MM.1S (cell line): Measurements from ENCODE around the gene NXN.

Experiments
- DNase-seq: peaks from one replicate; pipeline ENCODE4 v3.0.0-alpha.2; 2015
- H2AFZ ChIP-seq: fragments of 300-600 bp; sonication (generic); 2 replicates; pipeline ENCODE4 v1.6.0; 2016; ENCODE audit warnings: antibody characterized with exemption, low read length
- H3F3A ChIP-seq: fragments of 300-600 bp; sonication (generic); 2 replicates; pipeline ENCODE4 v1.6.1; 2016; ENCODE audit warnings: mild to moderate bottlenecking, antibody characterized with exemption, low read length, moderate library complexity, mixed read lengths; ENCODE audit not compliant: insufficient read depth
- H3K27ac ChIP-seq: fragments of 300-600 bp; sonication (generic); 2 replicates; pipeline ENCODE4 v1.5.1; 2016; ENCODE audit warnings: mild to moderate bottlenecking, low read length
- H3K27me3 ChIP-seq: fragments of 300-600 bp; sonication (generic); replicated peaks from 2 replicates; pipeline ENCODE4 v1.6.0; 2016; ENCODE audit warnings: low read length; ENCODE audit not compliant: insufficient read depth
- H3K36me3 ChIP-seq: fragments of 300-600 bp; sonication (generic); replicated peaks from 2 replicates; pipeline ENCODE4 v1.6.1; 2016; ENCODE audit warnings: mild to moderate bottlenecking, low read length, mixed read lengths; ENCODE audit not compliant: insufficient read depth
- H3K4me1 ChIP-seq: fragments of 300-600 bp; sonication (generic); 2 replicates; pipeline ENCODE4 v1.6.1; 2016; ENCODE audit warnings: low read length, mixed read lengths
- H3K4me2 ChIP-seq: fragments of 300-600 bp; sonication (generic); 2 replicates; pipeline ENCODE4 v1.6.0; 2016; ENCODE audit warnings: low read depth, low read length
- H3K4me3 ChIP-seq: fragments of 300-600 bp; sonication (generic); 2 replicates; pipeline ENCODE4 v1.5.1; 2016; ENCODE audit warnings: low read length, mixed read lengths
- H3K79me2 ChIP-seq: fragments of 300-600 bp; sonication (generic); 2 replicates; pipeline ENCODE4 v1.6.1; 2016; ENCODE audit warnings: mixed run types, low read length, mixed read lengths
- H3K9ac ChIP-seq: fragments of 300-600 bp; sonication (generic); 2 replicates; pipeline ENCODE4 v1.6.1; 2016; ENCODE audit warnings: low read length, mixed read lengths
- H3K9me2 ChIP-seq: fragments of 300-600 bp; sonication (generic); replicated peaks from 2 replicates; pipeline ENCODE4 v1.6.1; 2016; ENCODE audit warnings: mild to moderate bottlenecking, low read length, mixed read lengths; ENCODE audit not compliant: insufficient read depth
- H3K9me3 ChIP-seq: fragments of 300-600 bp; sonication (generic); replicated peaks from 2 replicates; pipeline ENCODE4 v1.6.1; 2016; ENCODE audit warnings: mild to moderate bottlenecking, low read length, mixed read lengths; ENCODE audit not compliant: insufficient read depth
- H4K20me1 ChIP-seq: fragments of 300-600 bp; sonication (generic); 2 replicates; pipeline ENCODE4 v1.6.1; 2016; ENCODE audit warnings: mild to moderate bottlenecking, low read length, moderate library complexity, mixed read lengths; ENCODE audit not compliant: insufficient read depth
- EZH2 ChIP-seq: fragments of 300-600 bp; sonication (generic); optimal IDR thresholded peaks from 2 replicates; pipeline ENCODE3; 2017; ENCODE audit warnings: low read depth, mild to moderate bottlenecking, antibody characterized with exemption, low read length, mixed read lengths
- EZH2phosphoT487 ChIP-seq: fragments of 300-600 bp; sonication (generic); IDR thresholded peaks from 2 replicates; pipeline ENCODE4 v1.6.1; 2018; ENCODE audit warnings: antibody characterized with exemption, low read length
- TF ChIP-seq, protein P1 (sequence below): fragments of 300-600 bp; sonication (generic); IDR thresholded peaks from 2 replicates; pipeline ENCODE4 v1.5.1; 2016; ENCODE audit warnings: antibody characterized with exemption, low read length, mixed read lengths

NXN gene

DNA sequence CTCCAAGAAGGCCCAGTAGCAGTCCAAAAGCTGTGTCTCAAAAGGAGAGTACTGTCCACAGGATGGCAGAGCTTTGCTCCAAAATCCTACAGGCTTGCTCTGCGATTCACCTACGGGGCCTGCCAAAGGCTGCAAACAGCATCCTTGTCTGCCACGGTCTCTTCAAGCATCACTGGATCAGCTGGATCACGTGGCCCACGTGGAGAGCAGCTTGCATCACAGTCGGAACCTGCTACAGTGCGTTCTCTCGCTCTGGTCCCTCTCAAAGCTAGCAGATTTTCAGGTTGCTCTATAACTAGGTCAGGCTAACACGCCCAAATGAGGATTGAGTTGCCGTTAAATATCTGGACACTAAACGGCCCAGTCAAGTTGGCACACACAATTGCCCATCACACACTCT lies 9.0 kb upstream of the NXN start:
- H3K4me1 ChIP-seq = no peaks in the 10 kb centered on the region
- TF ChIP-seq EZH2 (no peak), EZH2phosphoT487 (no peak)
- TF ChIP-seq, protein P1, sequence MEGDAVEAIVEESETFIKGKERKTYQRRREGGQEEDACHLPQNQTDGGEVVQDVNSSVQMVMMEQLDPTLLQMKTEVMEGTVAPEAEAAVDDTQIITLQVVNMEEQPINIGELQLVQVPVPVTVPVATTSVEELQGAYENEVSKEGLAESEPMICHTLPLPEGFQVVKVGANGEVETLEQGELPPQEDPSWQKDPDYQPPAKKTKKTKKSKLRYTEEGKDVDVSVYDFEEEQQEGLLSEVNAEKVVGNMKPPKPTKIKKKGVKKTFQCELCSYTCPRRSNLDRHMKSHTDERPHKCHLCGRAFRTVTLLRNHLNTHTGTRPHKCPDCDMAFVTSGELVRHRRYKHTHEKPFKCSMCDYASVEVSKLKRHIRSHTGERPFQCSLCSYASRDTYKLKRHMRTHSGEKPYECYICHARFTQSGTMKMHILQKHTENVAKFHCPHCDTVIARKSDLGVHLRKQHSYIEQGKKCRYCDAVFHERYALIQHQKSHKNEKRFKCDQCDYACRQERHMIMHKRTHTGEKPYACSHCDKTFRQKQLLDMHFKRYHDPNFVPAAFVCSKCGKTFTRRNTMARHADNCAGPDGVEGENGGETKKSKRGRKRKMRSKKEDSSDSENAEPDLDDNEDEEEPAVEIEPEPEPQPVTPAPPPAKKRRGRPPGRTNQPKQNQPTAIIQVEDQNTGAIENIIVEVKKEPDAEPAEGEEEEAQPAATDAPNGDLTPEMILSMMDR = no peak
- no peak overlapping the region for H3K4me3 ChIP-seq
- H3K79me2 ChIP-seq = no peaks in the 10 kb centered on the region
- no peaks in the 10 kb centered on the region for H4K20me1 ChIP-seq
- no peaks in the 10 kb centered on the region for H3F3A ChIP-seq
- no peak for DNase-seq
- H3K9ac ChIP-seq = no peak overlapping the region
- no peaks in the 10 kb centered on the region for H3K9me3 ChIP-seq
- no peaks in the 10 kb centered on the region for H3K36me3 ChIP-seq
- H3K27me3 ChIP-seq = peaks cover 82% of the 10 kb centered on the region
- H3K9me2 ChIP-seq = no peaks in the 10 kb centered on the region
- H3K4me2 ChIP-seq = no peak overlapping the region
- H2AFZ ChIP-seq = no peak overlapping the region
- no peak overlapping the region for H3K27ac ChIP-seq

GRCh38 chr17:987931-988330 lies 8.4 kb upstream of the NXN start:
- no peaks in the 10 kb centered on the region for H3K9me2 ChIP-seq
- H3K4me1 ChIP-seq = no peaks in the 10 kb centered on the region
- H4K20me1 ChIP-seq = no peaks in the 10 kb centered on the region
- peaks cover 81% of the 10 kb centered on the region for H3K27me3 ChIP-seq
- H3K36me3 ChIP-seq = no peaks in the 10 kb centered on the region
- no peaks in the 10 kb centered on the region for H3K9me3 ChIP-seq
- no peak overlapping the region for H3K27ac ChIP-seq
- no peaks in the 10 kb centered on the region for H3K79me2 ChIP-seq
- H3K4me3 ChIP-seq = no peak overlapping the region
- H2AFZ ChIP-seq = no peak overlapping the region
- H3K9ac ChIP-seq = no peak overlapping the region
- no peak for DNase-seq
- TF ChIP-seq, protein P1 = no peak
- TF ChIP-seq EZH2 (no peak), EZH2phosphoT487 (no peak)
- H3F3A ChIP-seq = no peaks in the 10 kb centered on the region
- H3K4me2 ChIP-seq = no peak overlapping the region

GRCh38 chr17:986322-986929 lies 6.8 kb upstream of the NXN start:
- peaks cover under 1% of the 10 kb centered on the region; the same call in 1 of the 2 replicates for H3K4me1 ChIP-seq
- H3K27me3 ChIP-seq = peaks cover 75% of the 10 kb centered on the region
- TF ChIP-seq EZH2phosphoT487 = no peak
- no peak for TF ChIP-seq EZH2
- TF ChIP-seq, protein P1 = no peak
- H3K9me2 ChIP-seq = no peaks in the 10 kb centered on the region
- no peak overlapping the region for H2AFZ ChIP-seq
- no peak overlapping the region for H3K27ac ChIP-seq
- no peaks in the 10 kb centered on the region for H3K9me3 ChIP-seq
- H3F3A ChIP-seq = no peaks in the 10 kb centered on the region
- no peaks in the 10 kb centered on the region for H3K36me3 ChIP-seq
- no peak overlapping the region for H3K4me2 ChIP-seq
- no peaks in the 10 kb centered on the region for H4K20me1 ChIP-seq
- H3K4me3 ChIP-seq = no peak overlapping the region
- DNase-seq = no peak
- H3K9ac ChIP-seq = no peak overlapping the region
- H3K79me2 ChIP-seq = no peaks in the 10 kb centered on the region
